Body of pancreas (tissue), 4 donors: Measurements from ENCODE around the gene TTC1. TPM values are rescaled to one million over a fixed set of nuclear protein-coding genes. Genes with fewer than 3 reads are reported as not detected.
A peak's percentile ranks its signal among the peaks of the same experiment; 100 is the strongest.

Experiments
- ATAC-seq: fragments of 150-250 bp; one replicate; pipeline ENCODE4 v1.9.1; 2016
- DNase-seq, 4 donors: peaks; one replicate each; pipeline ENCODE4 v3.0.0-alpha.2; 2019
- H3K27ac ChIP-seq, 4 donors: fragments of 200-600 bp; sonication (generic); 1 replicate in 3 of 4; 2 replicates in 1 of 4; pipeline versions ENCODE4 v1.5.1 to v1.6.1; 2016 to 2019; ENCODE audit warnings: mild to moderate bottlenecking in 1 of 4, mixed read lengths in 1 of 4, moderate library complexity in 1 of 4
- H3K27me3 ChIP-seq, 2 donors: fragments of 200-600 bp; sonication (generic); one replicate each; pipeline ENCODE4 v1.6.0; 2016; ENCODE audit warnings: mild to moderate bottlenecking in 1 of 2
- H3K36me3 ChIP-seq, 2 donors: fragments of 200-600 bp; sonication (generic); replicated peaks in 1 of 2; 2 replicates each; pipeline ENCODE4 v1.5.1; 2016; ENCODE audit warnings: low read depth in 2 of 2; ENCODE audit not compliant: insufficient read depth in 1 of 2
- H3K4me1 ChIP-seq: fragments of 200-600 bp; sonication (generic); one replicate; pipeline ENCODE4 v1.6.0; 2016
- H3K4me3 ChIP-seq, 2 donors: fragments of 200-600 bp; sonication (generic); 1 replicate in 1 of 2; 2 replicates in 1 of 2; pipeline ENCODE4 v1.5.1; 2016 to 2019
- H3K9me3 ChIP-seq, 3 donors: fragments of 200-600 bp; sonication (generic); 1 replicate in 2 of 3; 2 replicates in 1 of 3; pipeline ENCODE4 v1.5.1; 2016
- POLR2A ChIP-seq, 3 donors: fragments of 450-650 bp; IDR thresholded peaks; one replicate each; pipeline ENCODE4 v1.6.1; 2016; ENCODE audit warnings: antibody characterized with exemption in 3 of 3, mild to moderate bottlenecking in 2 of 3
- WGBS, 2 donors: methylation state at CpG; one replicate each; pipeline ENCODE4 v1.1.5; 2017; 5-methylcytosine and 5-hydroxymethylcytosine counted together
- intact Hi-C: fragments of 100-400 bp; cut with DNase I; formaldehyde crosslinking; loops from one replicate; pipeline ENCODE4 v1.15.1; 2023
- total RNA-seq, 2 donors: library from RNA; depleted of rRNA; stranded (reverse); fragments of >200 nt; gene quantifications; one replicate each; pipeline ENCODE4 v1.1.0, GENCODE V29; 2016
- TF ChIP-seq, protein P1 (sequence below), 7 experiments: fragments of 450-650 bp in 4 of 7; fragments of 200-600 bp in 3 of 7; sonication (generic) in 3 of 7; IDR thresholded peaks; one replicate each; pipeline ENCODE4 v1.5.1; 2016 to 2019; ENCODE audit warnings: antibody characterized with exemption in 7 of 7

Gene TTC1
- 10 to 100 TPM; 11.2 to 26.4 TPM for total RNA-seq

GRCh38 chr5:160008877-160009590 is at the start of gene TTC1:
Gene TTC1, plus strand, starts transcription at chr5:160009139. Its CDS starts 1,390 bp downstream, at chr5:160010529.
- H3K4me3 ChIP-seq, result peak within 1 kb of the TSS; percentile 64 to 85
- DNase-seq (peak; percentile 96 to 99 (median 96)), ATAC-seq (peak; percentile 100)
- no peaks in the 10 kb centered on the region for H3K27me3 ChIP-seq
- TF ChIP-seq, protein P1, sequence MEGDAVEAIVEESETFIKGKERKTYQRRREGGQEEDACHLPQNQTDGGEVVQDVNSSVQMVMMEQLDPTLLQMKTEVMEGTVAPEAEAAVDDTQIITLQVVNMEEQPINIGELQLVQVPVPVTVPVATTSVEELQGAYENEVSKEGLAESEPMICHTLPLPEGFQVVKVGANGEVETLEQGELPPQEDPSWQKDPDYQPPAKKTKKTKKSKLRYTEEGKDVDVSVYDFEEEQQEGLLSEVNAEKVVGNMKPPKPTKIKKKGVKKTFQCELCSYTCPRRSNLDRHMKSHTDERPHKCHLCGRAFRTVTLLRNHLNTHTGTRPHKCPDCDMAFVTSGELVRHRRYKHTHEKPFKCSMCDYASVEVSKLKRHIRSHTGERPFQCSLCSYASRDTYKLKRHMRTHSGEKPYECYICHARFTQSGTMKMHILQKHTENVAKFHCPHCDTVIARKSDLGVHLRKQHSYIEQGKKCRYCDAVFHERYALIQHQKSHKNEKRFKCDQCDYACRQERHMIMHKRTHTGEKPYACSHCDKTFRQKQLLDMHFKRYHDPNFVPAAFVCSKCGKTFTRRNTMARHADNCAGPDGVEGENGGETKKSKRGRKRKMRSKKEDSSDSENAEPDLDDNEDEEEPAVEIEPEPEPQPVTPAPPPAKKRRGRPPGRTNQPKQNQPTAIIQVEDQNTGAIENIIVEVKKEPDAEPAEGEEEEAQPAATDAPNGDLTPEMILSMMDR (IDR thresholded peaks at IDR 0.05), result peak in 1 of 7 experiments; percentile 23
- peak; percentile 69 to 97 (median 95) for TF ChIP-seq POLR2A (IDR thresholded peaks at IDR 0.05)
- no peaks in the 10 kb centered on the region for H3K9me3 ChIP-seq
- H3K4me1 ChIP-seq, result peaks cover 17% of the 10 kb centered on the region
- peak within 1 kb of the TSS; percentile 52 to 94 (median 84) for H3K27ac ChIP-seq
- intact Hi-C loops, result no loop called here
- H3K36me3 ChIP-seq, result peaks cover 0 to 2% of the 10 kb centered on the region in 2 donors
- WGBS, 2 donors, result 0% methylated on average over 30 to 31 of the region's 31 CpGs

DNA sequence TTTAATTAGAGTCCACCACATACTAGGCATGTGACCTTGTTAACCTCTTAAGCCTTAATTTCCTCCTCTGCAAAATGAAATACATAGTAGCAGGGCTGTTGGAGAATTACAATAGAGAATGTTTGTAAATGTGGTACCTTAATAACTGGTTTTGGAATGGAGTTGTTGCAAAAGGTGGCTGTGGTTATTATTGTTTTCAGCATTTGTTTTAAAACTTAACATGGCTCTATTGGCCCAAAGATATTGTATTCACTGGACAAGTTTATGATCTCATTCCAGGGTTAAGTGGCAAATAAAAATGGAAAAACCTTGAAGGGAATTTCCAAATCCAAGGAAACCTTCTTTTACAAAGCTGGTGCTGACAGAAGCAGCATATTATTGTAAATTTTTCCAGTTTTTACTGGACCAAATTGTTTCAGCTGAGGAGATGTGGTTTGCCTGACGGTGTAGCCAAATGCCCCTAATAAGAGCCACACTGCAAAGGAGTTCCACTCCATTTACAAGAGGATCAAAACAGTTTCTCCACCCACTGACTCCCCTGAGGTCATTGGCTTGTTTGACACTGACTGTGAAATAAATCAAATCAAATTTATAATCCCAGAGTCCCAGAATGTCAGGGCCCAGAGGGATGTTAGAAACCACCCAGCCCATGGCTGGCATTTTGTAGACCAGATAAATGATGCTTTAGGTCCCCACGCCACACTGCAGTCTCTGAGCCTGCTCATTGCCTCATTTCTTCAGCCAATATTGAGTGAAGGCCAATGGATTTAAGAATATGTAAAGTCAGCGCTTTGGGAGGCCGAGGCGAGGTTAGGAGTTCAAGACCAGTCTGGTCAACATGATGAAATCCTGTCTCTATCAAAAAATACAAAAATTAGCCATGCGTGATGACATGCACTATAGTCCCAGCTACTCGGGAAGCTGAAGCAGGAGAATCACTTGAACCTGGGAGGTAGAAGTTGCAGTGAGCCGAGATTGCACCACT is 47.5 kb upstream of the TTC1 start:
- Histone ChIP-seq H3K36me3 (no peaks in the 10 kb centered on the region), H3K4me3 (no peak overlapping the region), H3K9me3 (no peaks in the 10 kb centered on the region), H3K4me1 (no peaks in the 10 kb centered on the region), H3K27me3 (no peaks in the 10 kb centered on the region), H3K27ac (no peak overlapping the region)
- intact Hi-C loops, result no loop called here
- WGBS, 2 donors, result 82 to 86% methylated on average over 8 of the region's 8 CpGs
- no peak for TF ChIP-seq POLR2A (IDR thresholded peaks at IDR 0.05)
- TF ChIP-seq, protein P1 (IDR thresholded peaks at IDR 0.05), result no peak
- ATAC-seq (no peak), DNase-seq (no peak)

DNA sequence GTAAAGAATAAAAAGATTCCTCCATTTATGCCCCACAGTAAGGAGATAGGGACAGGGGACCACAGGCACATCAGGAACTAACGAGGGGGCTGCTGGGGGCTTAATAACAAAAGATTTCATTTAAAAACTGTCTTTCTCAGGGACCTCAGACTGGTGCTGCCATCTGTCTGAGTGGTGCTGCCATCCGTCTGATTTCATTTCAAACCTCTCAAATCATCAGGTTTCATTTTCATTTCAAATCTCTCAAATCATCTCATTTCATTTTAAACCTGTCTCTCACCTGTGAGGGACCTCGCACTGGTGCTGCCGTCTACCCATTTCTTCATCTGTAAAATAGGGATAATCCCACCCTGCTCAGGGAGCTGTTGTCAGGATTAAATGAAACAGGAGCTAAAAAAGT is 46.7 kb upstream of the TTC1 start:
- TF ChIP-seq POLR2A (IDR thresholded peaks at IDR 0.05), result no peak
- TF ChIP-seq, protein P1 (IDR thresholded peaks at IDR 0.05), result no peak
- intact Hi-C loops, result no loop called here
- no peaks in the 10 kb centered on the region for H3K27me3 ChIP-seq
- no peak overlapping the region for H3K4me3 ChIP-seq
- no peaks in the 10 kb centered on the region for H3K4me1 ChIP-seq
- no peak for DNase-seq
- H3K36me3 ChIP-seq, result no peaks in the 10 kb centered on the region
- H3K27ac ChIP-seq, result no peak overlapping the region
- 73 to 80% methylated on average over 4 of the region's 4 CpGs for WGBS, 2 donors
- no peak for ATAC-seq
- H3K9me3 ChIP-seq, result no peaks in the 10 kb centered on the region

GRCh38 chr5:159963935-159964334 is 45.0 kb upstream of the TTC1 start:
- intact Hi-C loops, result no loop called here
- DNase-seq (no peak), ATAC-seq (no peak)
- Histone ChIP-seq H3K27me3 (no peaks in the 10 kb centered on the region), H3K9me3 (no peaks in the 10 kb centered on the region), H3K36me3 (no peaks in the 10 kb centered on the region), H3K4me1 (no peaks in the 10 kb centered on the region), H3K4me3 (no peak overlapping the region), H3K27ac (no peak overlapping the region)
- 64 to 73% methylated on average over 6 of the region's 6 CpGs for WGBS, 2 donors
- no peak for TF ChIP-seq POLR2A (IDR thresholded peaks at IDR 0.05)
- TF ChIP-seq, protein P1 (IDR thresholded peaks at IDR 0.05), result no peak
